ENCODE results near the gene MYO9A. TPM values are rescaled to one million over a fixed set of nuclear protein-coding genes. Genes with fewer than 3 reads are reported as not detected.

The MYO9A gene
- total RNA-seq, 1 experiment from 2014 or later: 21.4 TPM

DNA sequence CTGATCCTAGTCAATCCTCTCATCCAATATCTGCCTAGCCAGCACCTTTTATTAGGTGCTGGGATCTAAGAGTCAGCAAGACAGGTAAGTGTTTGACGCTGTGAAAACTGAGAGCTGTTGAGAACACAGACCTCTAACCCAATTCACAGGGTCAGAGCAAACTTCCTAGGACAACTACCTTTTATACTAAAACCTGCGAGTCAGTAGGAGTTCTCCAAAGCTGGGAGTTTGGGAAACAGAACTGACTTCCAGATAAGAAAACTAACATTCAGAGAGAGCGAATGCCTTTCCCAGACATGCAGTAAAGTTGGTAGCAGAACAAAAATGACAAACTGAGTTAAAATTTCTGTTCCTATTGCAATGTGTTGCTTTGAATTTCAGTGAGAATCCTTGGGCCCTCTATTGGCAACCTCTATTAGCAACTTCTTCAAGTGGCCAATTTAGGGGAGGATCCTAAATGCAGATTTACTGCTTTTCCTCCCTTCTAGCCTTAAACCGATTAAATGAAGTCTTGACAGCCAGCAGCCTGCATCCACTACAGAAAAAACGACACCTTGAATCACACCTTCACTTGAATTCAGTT lies 296.3 kb downstream of the MYO9A start:
- Histone ChIP-seq H4K8ac (replicated peaks; ENCODE audit: insufficient read length, low read depth, low read length) (no peak overlapping the region), H3K27ac (ENCODE audit: insufficient read length, low read depth, low read length) (no peak overlapping the region), H3T11ph (ENCODE audit: low read length) (no peak overlapping the region), H4K20me1 (ENCODE audit: control insufficient read depth, insufficient read depth, insufficient read length) (no peaks in the 10 kb centered on the region), H4K5ac (ENCODE audit: insufficient read length, low read depth, low read length) (no peak overlapping the region), H2AFZ (ENCODE audit: low read length) (no peak overlapping the region), H3K23me2 (ENCODE audit: insufficient read length, low read depth, low read length, poor library complexity, severe bottlenecking) (no peaks in the 10 kb centered on the region), H2BK5ac (ENCODE audit: insufficient read length, low read length) (no peak overlapping the region), H3K14ac (ENCODE audit: insufficient read depth, low read length) (no peak overlapping the region), H3K27me3 (ENCODE audit: insufficient read depth, low read length) (no peaks in the 10 kb centered on the region), H2BK12ac (ENCODE audit: insufficient read length, low read depth, low read length) (no peak overlapping the region), H3K9me3 (ENCODE audit: control insufficient read depth, low read depth, low read length) (no peaks in the 10 kb centered on the region), H4K91ac (ENCODE audit: insufficient read length, low read depth, low read length) (no peak overlapping the region), H3K23ac (ENCODE audit: insufficient read length, low read depth, low read length) (no peak overlapping the region), H3K4me2 (ENCODE audit: insufficient read depth, insufficient read length, low read length) (no peak overlapping the region), H2BK15ac (ENCODE audit: low read depth, low read length) (no peak overlapping the region), H3K56ac (ENCODE audit: insufficient read length, low read depth, low read length) (no peak overlapping the region), H3K79me2 (ENCODE audit: insufficient read depth, low read length) (no peaks in the 10 kb centered on the region), H2AK5ac (ENCODE audit: insufficient read length, low read length) (no peak overlapping the region), H3K79me1 (ENCODE audit: insufficient read depth, low read depth, low read length, poor library complexity, severe bottlenecking) (no peaks in the 10 kb centered on the region), H3K9ac (ENCODE audit: extremely low read depth, insufficient read length, low read length) (no peak overlapping the region), H3K4ac (ENCODE audit: low read depth, low read length) (no peak overlapping the region), H2BK120ac (ENCODE audit: low read depth, low read length, poor library complexity, severe bottlenecking) (no peak overlapping the region), H3K18ac (ENCODE audit: insufficient read length, low read depth, low read length) (no peak overlapping the region), H3K4me1 (ENCODE audit: insufficient read depth, low read length) (no peaks in the 10 kb centered on the region), H2BK20ac (ENCODE audit: low read depth, low read length, poor library complexity, severe bottlenecking) (no peak overlapping the region)
- peaks cover 11 to 19% of the 10 kb centered on the region in 2 experiments; a peak in 4 of 5 replicates for H3K9me3 Mint-ChIP-seq
- no peak overlapping the region for H3K27ac Mint-ChIP-seq
- H3K4me3 Mint-ChIP-seq: no peak overlapping the region
- peaks cover 18 to 26% of the 10 kb centered on the region in 2 experiments for H3K4me1 Mint-ChIP-seq
- H3K27me3 Mint-ChIP-seq (ENCODE audit: low read depth): no peaks in the 10 kb centered on the region
- H3K36me3 Mint-ChIP-seq (ENCODE audit: insufficient read depth in 1 of 3, low read depth in 3 of 3): peaks cover 26 to 36% (median 29%) of the 10 kb centered on the region in 3 experiments
- WGBS (ENCODE audit: extremely low coverage, insufficient read length, low lambda C conversion rate): no CpG with 5 or more reads among the region's 5 CpGs
- DNase-seq: no peak
- TF ChIP-seq, protein P1, sequence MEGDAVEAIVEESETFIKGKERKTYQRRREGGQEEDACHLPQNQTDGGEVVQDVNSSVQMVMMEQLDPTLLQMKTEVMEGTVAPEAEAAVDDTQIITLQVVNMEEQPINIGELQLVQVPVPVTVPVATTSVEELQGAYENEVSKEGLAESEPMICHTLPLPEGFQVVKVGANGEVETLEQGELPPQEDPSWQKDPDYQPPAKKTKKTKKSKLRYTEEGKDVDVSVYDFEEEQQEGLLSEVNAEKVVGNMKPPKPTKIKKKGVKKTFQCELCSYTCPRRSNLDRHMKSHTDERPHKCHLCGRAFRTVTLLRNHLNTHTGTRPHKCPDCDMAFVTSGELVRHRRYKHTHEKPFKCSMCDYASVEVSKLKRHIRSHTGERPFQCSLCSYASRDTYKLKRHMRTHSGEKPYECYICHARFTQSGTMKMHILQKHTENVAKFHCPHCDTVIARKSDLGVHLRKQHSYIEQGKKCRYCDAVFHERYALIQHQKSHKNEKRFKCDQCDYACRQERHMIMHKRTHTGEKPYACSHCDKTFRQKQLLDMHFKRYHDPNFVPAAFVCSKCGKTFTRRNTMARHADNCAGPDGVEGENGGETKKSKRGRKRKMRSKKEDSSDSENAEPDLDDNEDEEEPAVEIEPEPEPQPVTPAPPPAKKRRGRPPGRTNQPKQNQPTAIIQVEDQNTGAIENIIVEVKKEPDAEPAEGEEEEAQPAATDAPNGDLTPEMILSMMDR (conservative IDR thresholded peaks at IDR 0.05): no peak
